ENCODE data around the gene SPACA4.

Gene SPACA4, protein sequence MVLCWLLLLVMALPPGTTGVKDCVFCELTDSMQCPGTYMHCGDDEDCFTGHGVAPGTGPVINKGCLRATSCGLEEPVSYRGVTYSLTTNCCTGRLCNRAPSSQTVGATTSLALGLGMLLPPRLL

GRCh38 chr19:48606463-48607358, at the start of gene SPACA4:
SPACA4 (plus strand) TSS chr19:48606742; CDS start chr19:48606979, 237 bp downstream.
- no peak for DNase-seq (ENCODE audit: low read depth)
- TF ChIP-seq, protein P1, sequence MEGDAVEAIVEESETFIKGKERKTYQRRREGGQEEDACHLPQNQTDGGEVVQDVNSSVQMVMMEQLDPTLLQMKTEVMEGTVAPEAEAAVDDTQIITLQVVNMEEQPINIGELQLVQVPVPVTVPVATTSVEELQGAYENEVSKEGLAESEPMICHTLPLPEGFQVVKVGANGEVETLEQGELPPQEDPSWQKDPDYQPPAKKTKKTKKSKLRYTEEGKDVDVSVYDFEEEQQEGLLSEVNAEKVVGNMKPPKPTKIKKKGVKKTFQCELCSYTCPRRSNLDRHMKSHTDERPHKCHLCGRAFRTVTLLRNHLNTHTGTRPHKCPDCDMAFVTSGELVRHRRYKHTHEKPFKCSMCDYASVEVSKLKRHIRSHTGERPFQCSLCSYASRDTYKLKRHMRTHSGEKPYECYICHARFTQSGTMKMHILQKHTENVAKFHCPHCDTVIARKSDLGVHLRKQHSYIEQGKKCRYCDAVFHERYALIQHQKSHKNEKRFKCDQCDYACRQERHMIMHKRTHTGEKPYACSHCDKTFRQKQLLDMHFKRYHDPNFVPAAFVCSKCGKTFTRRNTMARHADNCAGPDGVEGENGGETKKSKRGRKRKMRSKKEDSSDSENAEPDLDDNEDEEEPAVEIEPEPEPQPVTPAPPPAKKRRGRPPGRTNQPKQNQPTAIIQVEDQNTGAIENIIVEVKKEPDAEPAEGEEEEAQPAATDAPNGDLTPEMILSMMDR (IDR thresholded peaks at IDR 0.05; ENCODE audit: low read depth, low read length, missing control alignments) = no peak

GRCh38 chr19:48556825-48557224, 49.7 kb upstream of the SPACA4 start:
- no peak overlapping the region for H3K4me3 ChIP-seq (ENCODE audit: low read depth, low read length)
- TF ChIP-seq, protein P1 (IDR thresholded peaks at IDR 0.05; ENCODE audit: low read depth, low read length, missing control alignments) = no peak

More at GRCh38 chr19:48606463-48607358, at the start of gene SPACA4:
- H3K4me3 ChIP-seq (ENCODE audit: low read depth, low read length) = no peak within 1 kb of the TSS

DNA sequence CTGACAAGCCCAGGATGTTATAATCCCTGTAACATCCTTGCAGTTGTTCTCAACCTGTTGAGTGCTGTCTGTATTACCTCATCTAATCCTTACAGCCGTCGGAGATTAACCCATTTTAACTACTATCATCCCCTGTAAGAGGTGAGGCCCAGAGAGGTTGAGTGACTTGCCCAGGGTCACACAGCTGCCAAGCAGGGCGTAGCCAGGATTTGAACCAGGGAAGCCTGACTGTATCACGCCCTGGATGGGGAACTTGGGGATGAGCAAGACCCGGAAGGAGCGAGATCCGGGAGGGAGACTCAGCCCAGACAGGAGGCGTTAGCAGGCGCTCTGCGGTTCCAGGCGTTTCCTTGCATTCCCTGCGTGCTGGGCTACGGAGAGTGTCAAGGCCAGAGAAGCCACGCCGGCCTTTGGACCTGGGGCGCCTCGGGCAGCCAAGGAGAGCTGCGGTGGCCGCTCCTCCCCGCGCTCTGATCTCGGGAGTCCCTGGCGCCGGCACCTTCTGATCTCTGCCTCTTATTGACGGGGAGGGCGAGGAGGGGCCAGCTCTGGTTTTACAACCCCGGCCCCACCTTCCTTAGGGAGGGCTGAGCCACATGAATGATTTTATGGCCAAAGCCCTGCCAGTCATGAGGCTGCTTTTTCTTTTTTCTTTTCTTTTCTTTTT, 48.4 kb upstream of the SPACA4 start:
- DNase-seq (ENCODE audit: low read depth) = no peak
- no peak overlapping the region for H3K4me3 ChIP-seq (ENCODE audit: low read depth, low read length)
- TF ChIP-seq, protein P1 (IDR thresholded peaks at IDR 0.05; ENCODE audit: low read depth, low read length, missing control alignments) = no peak

More at GRCh38 chr19:48556825-48557224, 49.7 kb upstream of the SPACA4 start:
- DNase-seq (ENCODE audit: low read depth) = no peak

DNA sequence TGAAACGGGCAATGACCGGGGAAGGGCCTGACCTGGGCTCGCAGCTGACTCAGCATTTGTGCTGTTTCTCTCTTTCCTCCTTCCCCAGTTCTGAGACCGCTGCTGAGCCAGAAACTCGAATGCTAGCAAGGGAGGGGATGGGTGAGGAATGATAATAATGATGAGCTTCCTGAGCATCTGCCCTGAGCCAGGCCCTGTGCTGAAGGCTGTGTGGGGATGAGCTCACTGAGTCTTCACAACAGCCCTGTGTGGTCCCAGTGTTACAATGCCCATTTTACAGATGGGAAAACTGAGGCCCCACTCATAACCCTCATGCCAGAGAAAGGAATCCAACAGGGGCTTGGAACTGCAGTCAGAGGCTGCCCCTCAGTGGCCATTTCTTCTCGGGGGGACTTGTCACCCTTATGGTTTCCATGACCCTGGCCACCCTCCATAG, 46.4 kb upstream of the SPACA4 start:
- no peak for DNase-seq (ENCODE audit: low read depth)
- no peak overlapping the region for H3K4me3 ChIP-seq (ENCODE audit: low read depth, low read length)
- TF ChIP-seq, protein P1 (IDR thresholded peaks at IDR 0.05; ENCODE audit: low read depth, low read length, missing control alignments) = no peak

- TF ChIP-seq, protein P1 (IDR thresholded peaks at IDR 0.05; ENCODE audit: low read depth, low read length, missing control alignments) = no peak
- no peak for DNase-seq (ENCODE audit: low read depth)
- H3K4me3 ChIP-seq (ENCODE audit: low read depth, low read length) = no peak overlapping the region
Observed at GRCh38 chr19:48561412-48561811, 45.1 kb upstream of the SPACA4 start.

DNA sequence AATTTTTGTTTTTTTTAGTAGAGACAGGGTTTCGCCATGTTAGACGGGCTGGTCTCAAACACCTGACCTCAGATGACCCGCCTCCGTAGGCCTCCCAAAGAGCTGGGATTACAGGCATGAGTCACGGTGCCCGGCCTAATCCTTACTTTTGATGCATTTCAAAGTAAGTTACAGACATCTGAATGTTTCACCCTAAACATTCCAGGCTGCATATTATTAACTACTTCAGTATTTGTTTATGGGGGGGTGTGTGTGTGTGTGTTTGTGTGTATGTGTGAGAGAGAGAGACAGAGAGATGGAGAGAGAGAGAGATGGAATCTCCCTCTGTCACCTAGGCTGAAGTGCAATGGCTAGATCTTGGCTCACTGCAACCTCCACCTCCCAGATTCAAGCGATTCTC, 41.5 kb upstream of the SPACA4 start:
- H3K4me3 ChIP-seq (ENCODE audit: low read depth, low read length) = no peak overlapping the region
- no peak for DNase-seq (ENCODE audit: low read depth)
- TF ChIP-seq, protein P1 (IDR thresholded peaks at IDR 0.05; ENCODE audit: low read depth, low read length, missing control alignments) = no peak
